Smooth muscle cell (in vitro differentiated cells): ENCODE data around the gene DRAP1. TPM values are rescaled to one million over a fixed set of nuclear protein-coding genes. Genes with fewer than 3 reads are reported as not detected.

Experiments used
- DNase-seq: peaks from one replicate; lab custom pipeline; 2025; ENCODE audit not compliant: unreplicated experiment; lab: John Stamatoyannopoulos, UW
- H2AFZ ChIP-seq: fragments of 200-600 bp; sonication (generic); 2 replicates; pipeline ENCODE4 v1.6.0; 2016; ENCODE audit warnings: antibody characterized with exemption, low read depth, mild to moderate bottlenecking
- H3F3A ChIP-seq: fragments of 200-600 bp; sonication (generic); 2 replicates; pipeline ENCODE4 v1.6.0; 2017; ENCODE audit warnings: antibody characterized with exemption, low read depth
- H3K27ac ChIP-seq: fragments of 200-600 bp; sonication (generic); 2 replicates; pipeline ENCODE4 v1.5.1; 2016; ENCODE audit warnings: low read depth, mild to moderate bottlenecking
- H3K27me3 ChIP-seq: fragments of 200-600 bp; sonication (generic); 2 replicates; pipeline ENCODE4 v1.6.1; 2016; ENCODE audit warnings: low read depth, mild to moderate bottlenecking
- H3K36me3 ChIP-seq: fragments of 200-600 bp; sonication (generic); 2 replicates; pipeline ENCODE4 v1.5.1; 2016; ENCODE audit warnings: low read depth
- H3K4me1 ChIP-seq: fragments of 200-600 bp; sonication (generic); 2 replicates; pipeline ENCODE4 v1.5.1; 2016; ENCODE audit warnings: low read depth
- H3K4me2 ChIP-seq: fragments of 200-600 bp; sonication (generic); 2 replicates; pipeline ENCODE4 v1.6.0; 2016; ENCODE audit warnings: mild to moderate bottlenecking
- H3K4me3 ChIP-seq: fragments of 200-600 bp; sonication (generic); 2 replicates; pipeline ENCODE4 v1.5.1; 2016; ENCODE audit warnings: mild to moderate bottlenecking
- H3K79me2 ChIP-seq: fragments of 200-600 bp; sonication (generic); 2 replicates; pipeline ENCODE4 v1.6.0; 2016; ENCODE audit warnings: low read depth, mild to moderate bottlenecking
- H3K9ac ChIP-seq: fragments of 200-600 bp; sonication (generic); 2 replicates; pipeline ENCODE4 v1.6.0; 2016; ENCODE audit warnings: low read depth
- H3K9me3 ChIP-seq: fragments of 200-600 bp; sonication (generic); replicated peaks from 2 replicates; pipeline ENCODE4 v1.5.1; 2016; ENCODE audit warnings: low read depth
- H4K20me1 ChIP-seq: fragments of 200-600 bp; sonication (generic); 2 replicates; pipeline ENCODE4 v1.6.0; 2016; ENCODE audit warnings: low read depth
- CTCF ChIP-seq: fragments of 200-600 bp; sonication (generic); IDR thresholded peaks from 2 replicates; pipeline ENCODE4 v1.5.1; 2017; ENCODE audit warnings: borderline replicate concordance, mild to moderate bottlenecking, antibody characterized with exemption; ENCODE audit not compliant: insufficient read depth, poor library complexity, severe bottlenecking
- WGBS: methylation state at CpG from one replicate; pipeline ENCODE4 v1.1.7; 2016; ENCODE audit warnings: low lambda C conversion rate; 5-methylcytosine and 5-hydroxymethylcytosine counted together
- polyA plus RNA-seq: library from polyadenylated mRNA; unstranded; fragments of >200 nt; fragmentation: Nextera tagmentation; extraction: Ambion mirVana; gene quantifications from 2 replicates; pipeline ENCODE4 v1.2.1, GENCODE V29; 2016
- total RNA-seq: library from RNA; depleted of rRNA; stranded (reverse); fragments of >200 nt; gene quantifications from 2 replicates; pipeline ENCODE4 v1.2.3, GENCODE V29; 2014

The DRAP1 gene
- total and polyA plus RNA-seq, 2 experiments from 2014 or later = 79.3 to 278 TPM

GRCh38 chr11:65961267-65962140 is 42.3 kb downstream of the DRAP1 start, which contains the start of gene SART1:
Gene SART1, plus strand, starts transcription at chr11:65961734. Its CDS starts 47 bp downstream, at chr11:65961781.
- H3K4me3 ChIP-seq = peak within 1 kb of the TSS; percentile 96
- no peak for TF ChIP-seq CTCF
- peak within 1 kb of the TSS; percentile 99 for H3K9ac ChIP-seq
- peak; percentile 86 for DNase-seq
- no peaks in the 10 kb centered on the region for H3K9me3 ChIP-seq
- peaks cover 26% of the 10 kb centered on the region for H3K79me2 ChIP-seq
- 1% methylated on average over 75 of the region's 97 CpGs for WGBS
- H3K27ac ChIP-seq = peak within 1 kb of the TSS; percentile 94
- peak within 1 kb of the TSS; percentile 96 for H3K4me2 ChIP-seq
- peaks cover 12% of the 10 kb centered on the region for H3K4me1 ChIP-seq
- H3K36me3 ChIP-seq = no peaks in the 10 kb centered on the region
- peaks cover 7% of the 10 kb centered on the region for H4K20me1 ChIP-seq
- peak within 1 kb of the TSS; percentile 90 for H2AFZ ChIP-seq
- H3K27me3 ChIP-seq = no peaks in the 10 kb centered on the region
- H3F3A ChIP-seq = no peaks in the 10 kb centered on the region

DNA sequence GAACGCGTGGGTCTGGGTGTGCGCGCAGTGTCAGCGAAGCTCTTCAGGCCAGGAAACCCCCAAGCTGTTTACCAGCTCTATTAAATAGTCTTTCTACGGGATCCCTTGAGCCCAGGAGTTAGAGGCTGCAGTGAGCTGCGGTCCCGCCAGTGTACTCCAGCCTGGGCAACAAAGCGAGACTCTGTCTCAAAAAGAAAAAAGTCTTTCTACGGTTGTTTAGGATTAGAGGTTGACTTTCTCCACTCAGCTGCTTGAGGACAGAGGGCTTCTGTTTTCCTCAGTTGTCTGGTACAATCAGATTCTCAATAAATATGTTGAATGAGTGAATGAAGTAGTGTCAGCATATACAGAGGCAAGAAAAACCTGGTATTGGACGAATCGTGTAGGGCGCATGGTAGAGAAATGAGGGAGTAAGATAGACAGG is 42.9 kb downstream of the DRAP1 start:
- Histone ChIP-seq H3K9ac (peak overlapping the region; percentile 99), H3K27ac (peak overlapping the region; percentile 51), H3K4me2 (peak overlapping the region; percentile 96), H2AFZ (no peak overlapping the region), H3K79me2 (peaks cover 26% of the 10 kb centered on the region), H3F3A (no peaks in the 10 kb centered on the region), H3K4me3 (peak overlapping the region; percentile 96), H4K20me1 (peaks cover 7% of the 10 kb centered on the region), H3K4me1 (peaks cover 12% of the 10 kb centered on the region), H3K9me3 (no peaks in the 10 kb centered on the region), H3K27me3 (no peaks in the 10 kb centered on the region), H3K36me3 (no peaks in the 10 kb centered on the region)
- DNase-seq = no peak
- WGBS = 11% methylated on average over 13 of the region's 13 CpGs
- TF ChIP-seq CTCF = no peak

GRCh38 chr11:65964906-65965305 is 45.7 kb downstream of the DRAP1 start:
- H3K9me3 ChIP-seq = no peaks in the 10 kb centered on the region
- H2AFZ ChIP-seq = no peak overlapping the region
- H4K20me1 ChIP-seq = peaks cover 7% of the 10 kb centered on the region
- peaks cover 12% of the 10 kb centered on the region for H3K4me1 ChIP-seq
- no peaks in the 10 kb centered on the region for H3K36me3 ChIP-seq
- DNase-seq = no peak
- H3F3A ChIP-seq = no peaks in the 10 kb centered on the region
- no peak overlapping the region for H3K4me2 ChIP-seq
- peaks cover 26% of the 10 kb centered on the region for H3K79me2 ChIP-seq
- TF ChIP-seq CTCF = no peak
- H3K27me3 ChIP-seq = no peaks in the 10 kb centered on the region
- WGBS = 91% methylated on average over 10 of the region's 10 CpGs
- H3K9ac ChIP-seq = no peak overlapping the region
- H3K27ac ChIP-seq = no peak overlapping the region
- H3K4me3 ChIP-seq = no peak overlapping the region
